ELF-1 (cell line): ENCODE results near the gene LGALS7.
"Not testable (repeated sequence)": the region's sequence is repeated elsewhere in the genome, so short reads cannot be mapped to it uniquely, and the experiment has no call there.

Experiments
- DNase-seq: peaks from one replicate; pipeline ENCODE4 v3.0.0-alpha.2; 2016; ENCODE audit warnings: low read depth, low spot score

Gene LGALS7

DNA sequence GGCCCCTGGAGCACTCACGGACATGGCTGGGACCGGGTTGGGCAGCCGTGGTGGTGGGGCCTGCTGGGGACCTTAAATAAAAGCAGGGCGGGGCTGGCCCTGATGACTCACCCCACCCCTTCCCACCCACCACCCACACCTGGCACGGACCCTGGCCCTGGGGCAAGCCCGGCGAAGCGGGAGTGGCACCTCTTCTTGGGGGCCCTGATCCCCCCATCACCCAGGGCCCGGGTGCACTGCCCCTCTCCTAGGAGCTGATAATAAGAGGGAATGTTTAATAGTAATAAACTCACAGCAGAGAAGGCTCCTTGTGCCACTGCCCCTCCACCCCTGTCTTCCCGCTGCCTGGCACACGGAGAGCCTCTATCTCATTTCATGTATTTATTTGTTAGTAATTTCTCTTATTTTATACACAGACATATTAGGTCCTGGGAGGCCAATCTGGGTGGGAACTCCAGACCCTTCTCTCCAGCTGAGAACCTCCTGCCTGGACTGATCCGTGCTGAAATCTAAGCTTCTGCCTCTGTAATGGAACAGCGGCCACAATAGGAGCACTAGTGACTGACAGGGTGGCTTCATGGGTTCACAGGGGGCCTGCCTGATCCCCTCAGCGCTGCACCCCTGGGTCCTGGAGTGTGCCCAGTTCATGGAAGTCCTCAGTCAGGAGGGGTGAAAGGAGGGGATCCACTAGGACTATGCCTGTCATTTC, at the start of gene LGALS7:
Gene LGALS7 (minus strand): TSS at position 49 of the 709 bp plus-strand sequence. CDS start 25 bp downstream, at position 24.
- no peak for DNase-seq

DNA sequence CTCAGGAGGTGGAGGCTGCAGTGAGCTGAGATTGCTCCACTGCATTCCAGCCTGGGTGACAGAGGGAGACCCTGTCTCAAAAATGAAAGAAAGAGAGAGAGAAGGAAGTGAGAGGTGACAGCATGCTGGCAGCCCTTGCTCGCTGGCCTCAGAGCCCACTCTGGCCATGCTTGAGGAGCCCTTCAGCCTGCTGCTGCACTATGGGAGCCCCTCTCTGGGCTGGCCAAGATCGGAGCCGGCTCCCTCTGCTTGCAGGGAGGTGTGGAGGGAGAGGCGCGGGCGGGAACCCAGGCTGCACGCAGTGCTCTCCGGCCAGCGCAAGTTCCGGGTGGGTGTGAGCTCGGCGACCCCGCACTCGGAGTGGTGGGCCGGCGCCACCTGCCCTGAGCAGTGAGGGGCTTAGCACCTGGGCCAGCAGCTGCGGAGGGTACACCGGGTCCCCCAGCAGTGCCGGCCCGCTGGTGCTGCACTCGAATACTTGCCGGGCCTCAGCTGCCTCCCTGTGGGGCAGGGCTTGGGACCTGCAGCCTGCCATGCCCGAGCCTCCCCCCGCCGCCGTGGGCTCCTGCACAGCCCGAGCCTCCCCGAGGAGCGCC, 48.0 kb upstream of the LGALS7 start:
- DNase-seq: not testable (repeated sequence)

DNA sequence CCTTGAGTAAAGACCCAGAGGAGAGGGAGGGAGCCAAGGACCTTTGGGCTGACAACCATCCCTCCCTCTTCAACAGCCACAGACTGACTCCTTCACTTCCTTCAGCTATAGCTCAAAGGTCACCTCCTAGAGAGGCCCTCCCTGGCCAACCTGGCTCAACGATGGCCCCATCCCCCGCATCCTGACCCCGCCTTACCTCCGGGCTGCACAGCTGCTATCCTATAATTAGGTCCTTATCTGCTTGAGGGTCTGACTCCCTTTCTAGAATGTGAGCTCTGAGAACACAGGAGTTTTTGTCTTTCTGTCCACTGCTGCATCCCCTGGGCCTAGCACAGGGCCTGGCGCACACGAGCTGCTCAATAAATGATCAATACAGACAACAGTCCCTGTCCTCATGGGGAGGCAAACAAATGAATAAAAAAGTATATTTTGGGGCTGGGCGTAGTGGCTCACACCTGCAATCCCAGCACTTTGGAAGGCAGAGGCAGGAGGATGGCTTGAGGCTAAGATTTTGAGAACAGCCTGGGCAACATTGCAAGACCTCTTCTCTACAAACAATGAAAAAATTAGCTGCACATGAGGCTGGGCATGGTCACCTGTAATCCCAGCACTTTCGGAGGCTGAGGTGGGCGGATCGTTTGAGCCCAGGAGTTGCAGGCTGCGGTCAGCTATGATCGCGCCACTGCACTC, 46.1 kb upstream of the LGALS7 start:
- peak; percentile 78 for DNase-seq

DNA sequence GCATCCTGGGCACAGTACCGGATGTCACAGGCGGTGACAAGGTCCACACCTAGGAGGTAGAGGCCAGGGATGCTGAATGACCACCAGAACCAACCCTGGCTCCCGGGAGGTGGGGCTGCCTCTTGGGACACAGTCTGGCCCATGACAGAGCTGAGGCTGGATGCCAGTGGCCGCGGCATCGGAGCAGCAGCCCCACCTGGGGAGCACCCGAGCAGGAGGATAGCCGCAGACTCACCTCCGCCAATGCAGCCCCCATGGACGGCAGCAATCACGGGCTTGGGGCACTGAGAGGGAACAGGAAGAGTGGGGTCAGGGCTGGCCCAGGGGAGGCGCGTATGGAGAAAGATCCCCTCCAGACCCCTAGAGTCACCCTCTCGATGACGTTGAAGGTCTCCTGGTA, 43.8 kb upstream of the LGALS7 start:
- no peak for DNase-seq

DNA sequence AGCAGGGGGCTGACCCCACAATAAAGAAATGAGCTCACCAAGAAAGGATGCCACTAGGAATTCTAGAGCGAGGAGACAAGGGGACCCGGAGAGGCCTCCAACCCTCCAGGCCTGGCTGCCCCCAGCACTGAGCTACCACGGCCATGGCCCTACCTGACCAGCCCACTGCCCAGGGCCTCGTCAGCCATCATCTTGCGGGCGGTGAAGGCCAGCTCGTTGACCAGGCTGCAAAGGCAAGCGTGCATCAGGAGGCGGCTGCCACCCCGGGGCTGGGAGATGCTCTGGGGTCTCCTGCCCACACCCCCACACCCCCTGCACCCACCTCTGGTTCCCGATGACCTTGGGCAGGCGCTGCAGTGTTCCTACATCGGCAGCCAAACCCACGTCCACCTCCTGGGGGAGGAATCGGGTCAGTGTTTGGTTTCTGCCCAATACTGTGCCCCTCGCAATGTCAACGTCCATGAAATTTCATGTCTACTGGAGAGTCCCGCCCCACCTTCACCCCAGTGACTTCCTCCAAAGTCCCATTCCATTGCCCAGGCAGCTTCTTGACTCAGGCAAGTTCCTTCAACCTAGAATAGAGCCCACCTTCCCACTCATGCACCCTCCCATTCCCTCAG, 42.9 kb upstream of the LGALS7 start:
- no peak for DNase-seq

DNA sequence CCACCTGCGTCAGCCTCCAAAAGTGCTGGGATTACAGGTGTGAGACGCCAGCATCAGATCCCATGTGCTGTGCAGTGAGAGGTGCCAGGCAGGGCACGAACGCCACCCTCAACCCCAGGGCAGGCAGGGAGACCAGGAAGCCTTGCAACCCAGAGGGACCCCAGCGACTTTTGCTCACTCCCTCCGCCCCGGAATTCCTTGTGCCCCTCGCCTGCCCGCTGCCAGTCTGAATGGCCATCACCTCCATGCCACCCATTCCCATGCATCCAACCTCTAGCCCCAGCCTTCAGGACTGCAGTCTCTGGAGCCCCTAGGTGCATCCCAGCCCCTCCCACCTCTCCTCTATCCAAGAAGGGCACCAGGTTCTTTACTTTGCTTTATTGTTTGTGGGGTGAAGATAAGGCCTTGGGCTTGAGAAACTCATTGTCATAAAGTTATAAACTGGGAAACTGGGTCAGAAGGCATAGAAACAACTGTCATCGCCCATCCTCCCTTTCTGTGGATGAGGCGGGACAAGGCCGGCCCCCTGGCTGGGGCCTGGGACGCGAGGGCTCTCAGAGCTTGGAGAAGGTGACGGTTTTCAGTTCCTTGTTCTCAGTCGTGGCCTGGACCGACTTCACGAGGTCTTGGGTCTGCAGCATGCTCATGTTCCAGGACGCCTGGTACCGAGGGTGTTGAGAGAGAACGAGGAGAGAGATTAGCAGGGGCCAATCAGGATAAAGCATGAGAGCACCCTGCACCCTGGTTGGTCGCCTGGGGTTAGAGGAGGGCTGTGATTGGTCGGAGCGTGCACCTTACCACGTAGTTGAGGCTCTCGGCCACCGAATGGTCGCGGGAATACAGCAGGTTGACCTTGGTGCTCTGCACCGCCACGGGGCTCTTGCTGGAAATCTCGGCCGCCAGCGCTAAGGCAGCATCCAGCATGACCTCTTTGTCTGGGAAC, 42.0 kb upstream of the LGALS7 start:
- no peak for DNase-seq

DNA sequence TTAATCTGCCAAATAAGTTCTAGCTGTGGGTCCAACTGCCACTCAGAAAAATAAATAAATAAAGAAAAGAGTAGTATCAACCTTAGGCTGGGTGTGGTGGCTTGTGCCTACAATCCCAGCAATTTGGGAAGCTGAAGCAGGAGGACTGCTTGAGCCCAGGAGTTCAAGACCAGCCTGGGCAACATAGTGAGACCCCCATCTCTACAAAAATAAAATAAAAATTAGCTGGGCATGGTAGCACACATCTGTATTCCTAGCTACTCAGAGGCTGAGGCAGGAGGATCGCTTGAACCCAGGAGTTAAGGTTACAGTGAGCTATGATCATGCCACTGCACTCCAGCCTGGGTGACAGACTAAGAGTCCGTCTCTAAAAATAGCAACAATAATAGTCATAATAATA, 40.6 kb upstream of the LGALS7 start:
- not testable (repeated sequence) for DNase-seq

DNA sequence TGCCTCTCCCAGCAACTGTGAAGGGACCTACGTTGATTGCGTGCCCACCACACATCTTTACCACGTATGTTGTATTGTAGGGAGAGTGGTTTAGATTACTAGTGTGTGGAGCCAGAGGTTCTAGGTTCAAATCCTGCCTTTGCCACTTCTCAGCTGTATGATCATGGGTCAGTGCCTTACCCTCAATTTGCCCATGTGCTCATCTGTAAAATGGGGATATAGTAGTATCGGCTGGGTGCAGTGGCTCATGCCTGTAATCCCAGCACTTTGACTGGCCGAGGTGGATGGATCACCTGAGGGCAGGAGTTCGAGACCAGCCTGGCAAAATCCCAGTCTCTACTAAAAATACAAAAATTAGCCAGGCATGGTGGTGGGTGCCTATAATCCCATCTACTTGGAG, 40.0 kb upstream of the LGALS7 start:
- DNase-seq: no peak

DNA sequence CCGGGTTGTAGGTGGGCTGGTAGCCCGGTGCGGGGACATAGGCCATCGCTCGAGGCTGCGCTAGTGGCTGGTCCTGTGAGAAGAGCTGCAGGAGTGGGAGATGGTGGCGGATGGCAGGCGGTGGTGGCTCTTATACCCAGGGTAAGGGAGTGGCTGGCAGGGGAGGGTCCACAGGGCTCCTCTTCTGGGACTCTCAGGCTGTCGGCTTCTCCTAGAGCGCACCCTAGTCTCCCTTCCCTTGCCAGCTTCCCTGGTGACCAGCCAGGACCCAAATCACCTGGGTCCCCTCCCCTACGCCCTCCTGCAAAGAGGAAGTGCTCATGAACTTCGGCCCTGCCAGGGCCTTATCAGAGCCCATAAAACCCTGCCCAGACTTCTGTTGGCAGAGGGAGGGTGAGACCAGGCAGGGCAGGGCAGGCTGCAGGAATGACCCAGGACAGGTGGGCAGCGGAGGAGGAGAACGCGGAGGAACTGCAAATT, 39.6 kb upstream of the LGALS7 start, which contains the start of gene LGALS4:
Gene LGALS4 (minus strand): TSS at position 105 of the 480 bp plus-strand sequence. CDS start 59 bp downstream, at position 46.
- DNase-seq: no peak

DNA sequence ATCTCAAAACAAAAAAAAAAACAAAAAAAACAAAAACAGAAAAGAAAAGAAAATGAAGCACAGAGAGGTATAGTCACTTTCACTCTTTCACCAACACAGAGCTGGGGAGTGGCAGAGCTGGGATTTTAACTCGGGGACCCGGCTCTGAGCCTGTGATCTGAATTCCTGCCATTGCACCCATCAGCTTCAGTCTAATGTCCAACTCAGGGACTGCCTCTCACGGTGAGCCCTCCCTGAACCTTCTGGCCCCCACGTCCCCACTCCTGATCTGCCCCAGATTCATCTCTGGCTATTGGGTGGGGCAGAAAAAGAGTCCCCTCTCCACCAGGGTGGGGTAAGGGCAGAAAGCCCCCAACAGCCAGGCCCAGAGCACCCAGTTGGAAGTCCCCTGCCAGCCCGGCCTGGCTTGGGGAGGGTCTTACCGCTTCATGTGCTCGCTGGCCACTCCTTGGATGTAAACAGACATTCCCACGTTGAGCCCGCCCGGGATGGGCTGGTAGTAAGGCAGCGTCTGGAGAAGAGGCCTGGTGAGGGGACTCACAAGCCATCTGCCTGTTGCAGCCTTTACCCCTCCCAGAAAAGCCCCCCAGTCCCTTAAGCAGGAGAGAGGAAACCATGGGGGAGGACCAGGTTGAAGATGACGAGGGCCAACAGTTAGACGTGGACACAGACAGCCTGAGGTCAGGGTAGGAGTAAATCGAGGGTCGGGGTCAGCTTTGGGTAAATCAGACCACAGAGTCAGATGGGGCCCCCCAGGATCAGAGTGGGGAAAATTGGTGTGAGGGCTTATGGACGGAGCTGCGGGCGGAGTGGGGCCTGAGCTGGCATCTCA, 38.9 kb upstream of the LGALS7 start:
- no peak for DNase-seq

DNA sequence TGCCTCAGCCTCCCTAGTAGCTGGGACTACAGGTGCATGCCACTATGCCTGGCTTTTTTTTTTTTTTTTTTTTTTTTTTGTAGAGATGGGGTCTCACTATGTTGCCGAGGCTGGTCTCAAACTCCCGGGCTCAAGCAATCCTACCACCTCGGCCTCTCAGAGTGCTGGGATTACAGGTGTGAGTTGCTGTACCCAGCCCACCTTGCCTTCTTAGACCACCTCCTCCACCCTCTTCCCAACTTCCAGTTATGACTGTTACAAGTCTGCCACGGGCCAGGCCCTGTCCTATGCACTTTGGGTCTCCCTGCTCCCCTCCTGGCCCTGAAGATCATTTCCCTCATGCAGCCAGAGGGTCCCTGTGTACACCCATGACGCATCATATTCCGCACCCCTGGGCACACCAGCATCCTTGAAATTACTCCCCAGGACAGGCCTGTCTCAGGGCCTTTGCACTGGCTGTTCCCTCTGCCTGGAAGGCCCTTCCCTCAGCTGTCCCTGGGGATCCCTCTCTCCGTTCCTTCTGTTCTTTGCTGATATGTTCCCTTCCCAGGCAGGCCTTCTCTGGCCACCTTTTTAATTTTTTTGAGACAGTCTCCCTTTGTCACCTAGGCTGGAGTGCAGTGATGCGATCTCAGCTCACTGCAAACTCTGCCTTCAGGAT, 36.4 kb upstream of the LGALS7 start:
- no peak for DNase-seq

DNA sequence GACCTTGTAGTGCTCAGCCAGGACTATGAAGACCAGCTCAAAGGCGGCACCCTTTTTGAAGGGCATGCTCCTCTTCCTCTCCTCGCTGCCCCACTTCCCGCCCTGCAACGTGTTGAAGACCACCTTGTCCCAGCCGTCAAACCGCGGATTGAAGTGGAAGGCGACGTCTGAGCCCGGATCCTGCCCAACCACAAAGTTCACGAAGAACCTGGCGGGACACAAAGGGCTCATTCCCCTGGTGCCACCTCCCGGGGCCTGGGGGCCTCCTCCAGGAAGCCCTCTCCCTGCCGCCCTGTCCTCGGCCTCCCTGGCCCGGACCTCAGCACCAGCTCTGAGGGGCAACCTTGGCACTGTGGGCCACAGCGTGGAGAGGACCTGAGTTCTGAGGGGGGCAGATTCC, 35.4 kb upstream of the LGALS7 start:
- no peak for DNase-seq

DNA sequence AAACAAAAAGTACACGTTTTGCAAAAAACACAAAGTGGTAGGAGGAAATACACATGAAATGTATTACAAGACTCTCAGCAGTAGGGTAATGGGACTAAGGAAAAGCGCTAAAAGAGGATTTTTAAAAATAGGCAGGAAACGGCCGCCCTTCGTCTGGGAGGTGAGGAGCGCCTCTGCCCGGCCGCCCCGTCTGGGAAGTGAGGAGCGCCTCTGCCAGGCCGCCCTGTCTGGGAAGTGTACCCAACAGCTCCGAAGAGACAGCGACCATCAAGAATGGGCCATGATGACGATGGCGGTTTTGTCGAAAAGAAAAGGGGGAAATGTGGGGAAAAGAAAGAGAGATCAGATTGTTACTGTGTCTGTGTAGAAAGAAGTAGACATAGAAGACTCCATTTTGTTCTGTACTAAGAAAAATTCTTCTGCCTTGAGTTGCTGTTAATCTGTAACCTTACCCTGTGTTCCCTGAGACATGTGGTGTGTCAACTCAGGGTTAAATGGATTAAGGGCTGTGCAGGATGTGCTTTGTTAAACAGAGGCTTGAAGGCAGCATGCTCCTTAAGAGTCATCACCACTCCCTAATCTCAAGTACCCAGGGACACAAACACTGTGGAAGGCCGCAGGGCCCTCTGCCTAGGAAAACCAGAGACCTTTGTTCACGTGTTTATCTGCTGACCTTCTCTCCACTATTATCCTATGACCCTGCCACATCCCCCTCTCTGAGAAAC, 34.2 kb upstream of the LGALS7 start:
- not testable (repeated sequence) for DNase-seq

DNA sequence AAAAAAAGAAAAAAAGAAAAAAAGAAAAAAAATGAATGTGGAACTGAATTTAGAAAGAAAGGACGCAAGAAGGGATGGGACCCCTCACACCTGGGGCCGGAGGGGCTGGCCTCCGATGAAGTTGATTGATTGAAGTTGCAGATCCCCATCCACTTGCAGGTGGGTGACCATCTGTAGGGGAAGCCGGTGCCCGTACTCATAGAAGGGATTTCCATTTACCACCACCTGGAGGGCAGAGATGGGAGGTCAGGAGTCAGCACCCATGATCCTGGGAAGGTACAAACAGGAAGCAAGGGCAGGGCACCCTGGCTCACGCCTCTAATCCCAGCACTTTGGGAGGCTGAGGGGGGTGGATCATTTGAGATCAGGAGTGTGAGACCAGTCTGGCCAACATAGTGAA, 33.1 kb upstream of the LGALS7 start:
- no peak for DNase-seq

DNA sequence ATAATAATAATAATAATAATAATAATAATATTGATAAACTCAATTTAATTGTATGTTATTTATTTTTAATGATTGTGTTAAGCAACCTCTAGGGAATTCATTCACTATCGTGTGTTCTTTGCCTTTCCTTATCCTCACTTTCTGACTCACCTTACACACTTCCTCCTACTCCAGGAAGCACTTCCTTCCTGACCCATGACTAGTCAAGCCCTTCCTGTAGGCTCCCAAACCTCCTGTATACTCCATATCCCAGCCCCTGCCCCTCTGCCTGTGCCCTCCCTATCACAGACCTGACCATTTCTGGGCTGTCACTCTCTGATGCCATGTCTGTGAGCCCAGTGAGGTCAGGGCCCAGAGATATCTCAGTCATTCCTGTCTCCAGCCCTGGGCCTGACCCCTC, 31.9 kb upstream of the LGALS7 start:
- no peak for DNase-seq

DNA sequence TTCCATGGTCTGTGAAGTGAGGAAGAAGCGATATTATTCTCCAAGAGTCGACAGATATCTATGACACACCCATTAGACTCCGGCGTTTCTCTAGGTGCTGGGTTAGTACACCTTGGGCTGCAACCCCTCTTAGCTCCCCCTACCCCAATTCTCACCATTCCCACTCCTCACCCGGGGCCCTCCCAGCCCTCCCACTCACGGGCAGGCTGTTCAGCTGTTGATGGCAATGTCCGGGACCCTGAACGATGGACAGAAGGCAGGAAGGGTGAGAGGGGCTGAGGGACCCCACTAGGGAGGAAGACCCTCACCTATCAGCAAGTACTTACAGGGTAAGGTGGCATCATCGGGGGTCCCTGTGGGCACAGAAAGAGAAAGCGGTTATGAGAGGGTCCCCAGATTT, 30.2 kb upstream of the LGALS7 start:
- no peak for DNase-seq

DNA sequence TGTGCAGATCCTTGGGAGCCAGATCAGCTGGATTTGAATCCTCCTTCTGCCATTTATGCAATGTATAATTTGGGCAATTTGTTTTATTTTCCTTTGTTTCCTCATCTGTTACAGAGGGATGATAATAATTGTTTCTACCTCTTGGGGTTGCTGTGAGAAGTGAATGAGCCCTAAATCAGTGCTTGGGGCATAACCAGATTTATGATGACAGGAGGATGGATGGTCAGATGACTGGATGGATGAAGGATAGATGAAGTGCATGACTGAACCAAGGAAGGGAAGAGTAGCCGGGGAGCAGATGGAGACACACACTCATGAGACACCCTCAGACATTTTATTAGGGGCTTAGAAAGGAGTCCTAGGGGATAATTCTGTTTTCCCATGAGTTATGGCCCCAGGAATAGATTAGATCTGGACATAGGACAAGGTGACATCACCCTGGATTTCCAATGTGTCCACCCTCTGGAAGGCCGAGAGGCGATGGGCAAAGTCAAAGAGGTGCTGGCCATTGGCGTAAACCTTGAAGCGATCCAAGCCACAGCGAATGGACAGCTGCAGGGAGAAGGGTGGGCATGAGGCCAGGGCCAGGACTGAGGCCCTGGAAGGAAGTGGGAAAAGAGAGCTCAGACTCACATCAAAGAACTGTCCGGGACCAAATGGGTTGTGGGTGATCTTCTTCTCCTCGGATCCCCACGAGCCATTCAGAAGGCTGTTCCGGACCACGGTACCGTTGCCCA, 28.2 kb upstream of the LGALS7 start:
- no peak for DNase-seq
